Central memory CD8-positive, alpha-beta T cell (primary cell): ENCODE measurements around the gene SYAP1.

Experiments
- ATAC-seq: fragments of 150-1000 bp; cut with Tn5 transposase; replicated peaks from 2 replicates; pipeline ENCODE4 v1.10.0; 2022; ENCODE audit warnings: mild to moderate bottlenecking, moderate FRiP score, moderate number of reproducible peaks; ENCODE audit not compliant: poor library complexity, severe bottlenecking; ENCODE audit errors: extremely low read depth
- DNase-seq, 2 donors: peaks; one replicate each; pipeline ENCODE4 v3.0.0; 2021; ENCODE audit warnings: low spot score in 2 of 2
- H3K27ac Mint-ChIP-seq: one replicate; pipeline ENCODE4 v1.8.0; 2022; ENCODE audit warnings: low read depth, mild to moderate bottlenecking, moderate library complexity, mixed read lengths
- H3K27me3 Mint-ChIP-seq: one replicate; pipeline ENCODE4 v1.8.0; 2022; ENCODE audit warnings: mixed read lengths
- H3K36me3 Mint-ChIP-seq: one replicate; pipeline ENCODE4 v1.8.0; 2022; ENCODE audit warnings: mild to moderate bottlenecking, moderate library complexity, mixed read lengths; ENCODE audit not compliant: insufficient read depth
- H3K4me1 Mint-ChIP-seq: one replicate; pipeline ENCODE4 v1.8.0; 2022; ENCODE audit warnings: mixed read lengths
- H3K4me3 Mint-ChIP-seq: one replicate; pipeline ENCODE4 v1.8.0; 2022; ENCODE audit warnings: mild to moderate bottlenecking, moderate library complexity, mixed read lengths
- H3K9me3 Mint-ChIP-seq: one replicate; pipeline ENCODE4 v1.8.0; 2022; ENCODE audit warnings: mixed read lengths

SYAP1 gene

GRCh38 chrX:16719334-16720084, at the start of gene SYAP1:
Gene SYAP1, plus strand, starts transcription at chrX:16719612. Its CDS starts 113 bp downstream, at chrX:16719725.
- Mint-ChIP-seq H3K36me3 (peaks cover 14% of the 10 kb centered on the region), H3K9me3 (no peaks in the 10 kb centered on the region), H3K4me3 (peak within 1 kb of the TSS; percentile 95), H3K4me1 (peaks cover 27% of the 10 kb centered on the region), H3K27ac (peak within 1 kb of the TSS; percentile 97), H3K27me3 (no peaks in the 10 kb centered on the region)
- peak; percentile 91 for ATAC-seq
- peak; percentile 91 to 92 for DNase-seq

DNA sequence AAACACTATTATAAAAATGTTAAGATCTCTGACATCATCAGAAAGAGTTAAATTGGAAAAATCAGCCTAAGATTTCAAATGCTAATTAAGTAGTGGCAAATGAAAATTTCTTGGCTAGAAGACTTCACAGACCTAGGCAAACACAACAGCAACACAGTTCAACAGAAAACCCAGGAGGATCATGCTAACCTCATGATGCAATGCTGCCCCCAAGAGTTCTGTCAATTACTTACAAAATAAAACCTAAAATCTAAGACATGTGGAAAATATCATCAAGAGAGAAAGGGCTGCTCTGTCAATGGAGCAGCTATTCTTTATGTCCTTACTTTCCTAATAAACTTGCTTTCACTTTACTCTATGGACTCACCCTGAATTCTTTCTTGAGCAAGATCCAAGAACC, 48.4 kb upstream of the SYAP1 start:
- H3K27me3 Mint-ChIP-seq = no peaks in the 10 kb centered on the region
- DNase-seq (no peak), ATAC-seq (no peak)
- peaks cover 7% of the 10 kb centered on the region for H3K36me3 Mint-ChIP-seq
- H3K4me1 Mint-ChIP-seq = no peaks in the 10 kb centered on the region
- H3K4me3 Mint-ChIP-seq = no peak overlapping the region
- H3K9me3 Mint-ChIP-seq = no peaks in the 10 kb centered on the region
- no peak overlapping the region for H3K27ac Mint-ChIP-seq

DNA sequence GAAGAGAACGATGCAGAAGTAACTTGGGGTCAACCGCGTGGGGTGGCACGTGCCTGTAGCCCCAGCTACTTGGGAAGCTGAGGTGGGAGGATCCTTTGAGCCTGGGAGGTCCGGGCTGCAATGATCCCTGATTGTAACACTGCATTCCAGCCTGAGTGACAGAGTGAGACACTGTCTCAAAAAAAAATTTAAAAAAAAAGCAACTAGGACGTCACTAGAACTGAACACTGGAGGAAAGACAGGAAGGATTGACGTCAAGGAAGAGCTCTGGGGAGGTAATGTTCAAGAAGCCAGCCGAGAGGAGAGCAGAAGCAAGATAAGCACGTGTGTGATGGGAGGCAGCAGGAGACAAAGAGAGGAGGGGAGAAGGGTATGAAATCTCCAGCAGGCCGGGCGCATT, 40.7 kb upstream of the SYAP1 start:
- Mint-ChIP-seq H3K27me3 (no peaks in the 10 kb centered on the region), H3K27ac (no peak overlapping the region), H3K36me3 (peaks cover 24% of the 10 kb centered on the region)

DNA sequence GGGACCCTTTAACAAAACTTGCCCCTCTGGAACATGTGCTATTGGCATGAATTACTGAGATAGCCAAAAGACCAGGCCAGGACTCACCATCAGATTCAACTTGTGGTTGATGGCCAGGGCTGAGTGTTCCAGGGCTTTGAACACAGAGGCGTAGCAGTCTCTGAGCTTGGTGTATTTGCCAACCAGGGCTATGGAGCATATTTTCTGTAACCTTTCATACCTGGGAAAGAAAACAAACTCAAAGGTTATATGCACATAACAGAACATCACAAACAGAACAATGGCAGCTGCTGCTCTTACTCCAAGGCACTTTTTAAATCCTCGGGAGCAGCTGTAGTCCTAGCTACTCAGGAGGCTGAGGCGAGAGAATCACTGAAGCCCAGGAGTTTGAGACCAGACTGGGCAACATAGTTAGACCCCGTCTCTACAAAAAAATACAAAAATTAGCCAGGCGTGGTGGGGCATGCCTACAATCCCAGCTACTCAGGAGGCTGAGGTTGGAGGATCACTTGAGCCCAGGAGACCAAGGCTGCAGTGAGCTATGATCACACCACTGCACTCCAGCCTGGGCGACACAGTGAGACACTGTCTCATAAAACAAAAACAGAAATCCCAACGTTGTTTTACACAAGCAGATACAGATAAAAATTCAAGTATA, 36.3 kb upstream of the SYAP1 start:
- Mint-ChIP-seq H3K27me3 (no peaks in the 10 kb centered on the region), H3K4me3 (no peak overlapping the region), H3K9me3 (no peaks in the 10 kb centered on the region), H3K4me1 (no peaks in the 10 kb centered on the region), H3K36me3 (peaks cover 15% of the 10 kb centered on the region), H3K27ac (no peak overlapping the region)
- DNase-seq (no peak), ATAC-seq (no peak)

More for the DNA sequence above, 40.7 kb upstream of the SYAP1 start:
- ATAC-seq = no peak
- Mint-ChIP-seq H3K4me3 (no peak overlapping the region), H3K9me3 (no peaks in the 10 kb centered on the region), H3K4me1 (no peaks in the 10 kb centered on the region)
- DNase-seq = no peak

- Mint-ChIP-seq H3K4me1 (peaks cover 4% of the 10 kb centered on the region), H3K27ac (no peak overlapping the region)
These were observed 31.9 kb upstream of the SYAP1 start for GRCh38 chrX:16687514-16687913.

GRCh38 chrX:16695079-16695676, 24.2 kb upstream of the SYAP1 start:
- Mint-ChIP-seq H3K27ac (no peak overlapping the region), H3K9me3 (no peaks in the 10 kb centered on the region), H3K4me3 (no peak overlapping the region), H3K27me3 (no peaks in the 10 kb centered on the region), H3K36me3 (peaks cover 15% of the 10 kb centered on the region), H3K4me1 (peaks cover 4% of the 10 kb centered on the region)
- DNase-seq (peak; percentile 20 to 34), ATAC-seq (peak; percentile 32)

More at GRCh38 chrX:16687514-16687913, 31.9 kb upstream of the SYAP1 start:
- H3K9me3 Mint-ChIP-seq = no peaks in the 10 kb centered on the region
- peaks cover 14% of the 10 kb centered on the region for H3K36me3 Mint-ChIP-seq
- H3K27me3 Mint-ChIP-seq = no peaks in the 10 kb centered on the region
- ATAC-seq (no peak), DNase-seq (no peak)
- no peak overlapping the region for H3K4me3 Mint-ChIP-seq

DNA sequence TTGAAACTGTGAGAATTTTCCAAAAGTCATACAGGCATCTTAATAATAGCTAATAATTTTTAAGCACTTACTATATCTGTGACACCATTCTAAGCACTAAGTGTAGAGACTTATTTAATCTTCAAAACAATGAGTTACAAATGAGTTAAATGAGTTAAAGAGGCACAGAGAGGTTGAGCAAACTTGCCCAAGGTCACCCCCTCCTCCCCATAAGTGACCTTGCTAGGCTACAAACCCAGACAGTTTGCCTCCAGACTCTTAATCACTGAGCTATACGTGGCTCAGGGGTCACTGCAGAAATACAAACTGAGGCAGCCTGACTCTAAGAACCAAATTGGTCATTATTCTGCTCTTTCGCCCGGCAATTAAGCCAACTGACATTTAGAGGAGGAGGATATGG, 22.5 kb upstream of the SYAP1 start:
- ATAC-seq (no peak), DNase-seq (no peak)
- H3K36me3 Mint-ChIP-seq = peaks cover 8% of the 10 kb centered on the region
- no peaks in the 10 kb centered on the region for H3K4me1 Mint-ChIP-seq
- no peaks in the 10 kb centered on the region for H3K27me3 Mint-ChIP-seq
- H3K27ac Mint-ChIP-seq = no peak overlapping the region
- no peaks in the 10 kb centered on the region for H3K9me3 Mint-ChIP-seq
- no peak overlapping the region for H3K4me3 Mint-ChIP-seq

DNA sequence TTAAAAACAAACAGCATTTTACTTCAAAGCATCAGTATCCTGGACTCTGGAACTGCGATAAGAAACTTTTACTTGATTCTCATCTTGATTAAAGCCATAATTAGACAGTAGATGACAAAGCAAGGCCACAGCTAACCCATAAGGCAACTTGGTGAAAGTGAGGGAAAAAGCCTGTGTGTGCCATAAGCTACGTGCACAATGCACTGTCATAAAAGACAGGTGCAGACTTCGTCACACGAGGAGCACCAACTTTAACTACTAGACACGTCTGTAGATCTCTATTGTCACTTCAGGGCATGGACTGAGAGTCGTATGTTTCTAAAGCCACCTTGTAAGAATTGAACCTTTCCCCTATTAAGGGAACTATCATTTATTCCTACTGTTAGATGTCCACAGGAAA, 20.0 kb upstream of the SYAP1 start:
- no peaks in the 10 kb centered on the region for H3K9me3 Mint-ChIP-seq
- H3K4me3 Mint-ChIP-seq = no peak overlapping the region
- H3K27ac Mint-ChIP-seq = no peak overlapping the region
- H3K36me3 Mint-ChIP-seq = peaks cover 5% of the 10 kb centered on the region
- H3K27me3 Mint-ChIP-seq = no peaks in the 10 kb centered on the region
- DNase-seq (no peak), ATAC-seq (no peak)
- no peaks in the 10 kb centered on the region for H3K4me1 Mint-ChIP-seq

- peaks cover 6% of the 10 kb centered on the region for H3K36me3 Mint-ChIP-seq
- H3K9me3 Mint-ChIP-seq = no peaks in the 10 kb centered on the region
- no peaks in the 10 kb centered on the region for H3K27me3 Mint-ChIP-seq
- H3K27ac Mint-ChIP-seq = no peak overlapping the region
- H3K4me1 Mint-ChIP-seq = no peaks in the 10 kb centered on the region
- DNase-seq = no peak
- no peak for ATAC-seq
- no peak overlapping the region for H3K4me3 Mint-ChIP-seq
These were observed 18.7 kb upstream of the SYAP1 start for GRCh38 chrX:16700734-16701133.

GRCh38 chrX:16702700-16703599, 16.5 kb upstream of the SYAP1 start:
- Mint-ChIP-seq H3K27ac (no peak overlapping the region), H3K36me3 (peaks cover 3% of the 10 kb centered on the region), H3K9me3 (no peaks in the 10 kb centered on the region), H3K4me1 (no peaks in the 10 kb centered on the region), H3K4me3 (no peak overlapping the region), H3K27me3 (no peaks in the 10 kb centered on the region)
- no peak for DNase-seq
- ATAC-seq = no peak

DNA sequence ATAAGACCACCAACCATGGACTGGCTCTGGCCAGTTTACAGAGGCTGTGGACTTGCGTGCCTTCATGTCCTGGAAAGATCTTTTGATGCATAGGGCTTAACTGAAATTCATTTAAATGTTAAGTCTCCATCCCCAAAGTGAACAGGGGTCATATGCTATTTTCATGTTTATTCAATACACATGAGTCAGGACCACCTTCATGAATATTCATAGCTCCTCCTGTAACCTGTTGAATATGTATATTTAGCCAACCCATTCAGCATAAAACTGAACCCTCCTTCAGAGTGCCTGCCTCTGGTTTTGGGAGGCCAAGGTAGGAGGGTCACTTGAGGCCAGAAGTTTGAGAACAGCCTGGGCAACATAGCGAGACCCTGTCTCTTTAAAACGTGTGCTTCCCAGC, 14.0 kb upstream of the SYAP1 start:
- Mint-ChIP-seq H3K27ac (no peak overlapping the region), H3K4me1 (no peaks in the 10 kb centered on the region), H3K4me3 (no peak overlapping the region), H3K9me3 (no peaks in the 10 kb centered on the region), H3K36me3 (peaks cover 2% of the 10 kb centered on the region), H3K27me3 (no peaks in the 10 kb centered on the region)
- DNase-seq = no peak
- ATAC-seq = no peak

DNA sequence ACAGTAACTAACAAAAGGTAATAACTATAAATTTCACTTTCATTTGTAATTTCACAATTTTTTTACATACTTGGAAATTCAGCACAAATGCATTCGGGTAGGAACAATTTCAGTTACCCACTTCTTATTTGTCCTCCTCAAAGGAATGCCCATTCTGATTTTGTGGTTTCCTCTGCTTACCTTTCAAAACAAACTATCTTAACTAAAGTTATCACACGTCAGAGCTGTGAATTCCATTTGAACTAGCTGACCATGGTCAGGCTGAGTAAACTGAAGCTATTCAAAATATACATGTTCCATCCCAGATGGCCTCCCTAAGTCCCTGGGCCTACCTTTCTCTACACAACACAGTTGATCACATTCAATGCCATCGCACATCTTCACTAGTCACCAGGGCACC, 11.4 kb upstream of the SYAP1 start:
- no peak for DNase-seq
- ATAC-seq = no peak
- Mint-ChIP-seq H3K4me1 (peaks cover 5% of the 10 kb centered on the region), H3K4me3 (no peak overlapping the region), H3K27me3 (no peaks in the 10 kb centered on the region), H3K9me3 (no peaks in the 10 kb centered on the region), H3K27ac (no peak overlapping the region), H3K36me3 (peaks cover 4% of the 10 kb centered on the region)
